Measurements from ENCODE around the gene CCDC40.
A peak's percentile ranks its signal among the peaks of the same experiment; 100 is the strongest.

The CCDC40 gene

DNA sequence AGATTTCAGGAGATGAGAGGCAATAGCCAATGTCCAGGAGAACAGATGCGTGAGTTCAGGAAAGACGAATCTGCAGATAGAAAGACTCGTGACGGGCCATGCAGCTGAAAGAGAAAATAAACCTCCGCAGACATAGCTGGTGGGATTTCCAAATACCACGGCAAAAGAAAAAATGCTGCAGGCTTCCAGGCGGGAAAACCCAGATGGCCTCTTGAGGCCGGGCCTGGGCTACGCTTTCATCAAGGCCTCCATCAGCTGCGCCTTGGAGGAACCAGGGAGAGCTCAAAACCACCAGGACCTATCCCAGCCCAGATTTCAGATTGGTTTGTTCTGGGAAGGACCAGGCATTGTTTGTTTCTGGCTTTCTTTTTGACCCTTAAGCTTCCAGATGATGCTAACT, 16.7 kb downstream of the CCDC40 start:
- DNase-seq, result no peak

- no peak for DNase-seq
Measured at GRCh38 chr17:80055597-80055996, 19.2 kb downstream of the CCDC40 start.

GRCh38 chr17:80058311-80058955, 22.0 kb downstream of the CCDC40 start:
- no peak for DNase-seq

DNA sequence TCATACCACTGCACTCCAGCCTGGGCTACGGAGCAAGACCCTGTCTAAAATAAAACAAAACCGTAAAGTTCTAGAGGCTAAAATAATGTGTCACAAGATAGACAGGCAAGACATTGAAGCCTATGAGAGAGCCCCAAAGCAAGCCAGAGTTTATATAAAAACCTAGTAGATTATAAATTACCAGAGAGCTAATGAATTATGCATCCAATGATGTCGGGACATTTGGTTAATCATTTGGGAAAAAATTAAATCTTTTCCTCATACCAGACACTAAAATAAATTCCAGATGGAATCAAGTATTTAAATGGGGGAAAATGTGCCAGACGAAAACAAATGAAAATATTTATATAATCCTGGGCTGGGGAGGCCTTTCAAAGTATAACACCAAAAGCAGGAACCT, 24.2 kb downstream of the CCDC40 start:
- DNase-seq, result no peak

- DNase-seq, result no peak
Measured at GRCh38 chr17:80061421-80061820, 25.0 kb downstream of the CCDC40 start.

GRCh38 chr17:80063830-80064585, 27.6 kb downstream of the CCDC40 start:
- peak; percentile 48 to 58 for DNase-seq

- DNase-seq, result no peak
Measured at GRCh38 chr17:80064696-80065095, 28.3 kb downstream of the CCDC40 start.

DNA sequence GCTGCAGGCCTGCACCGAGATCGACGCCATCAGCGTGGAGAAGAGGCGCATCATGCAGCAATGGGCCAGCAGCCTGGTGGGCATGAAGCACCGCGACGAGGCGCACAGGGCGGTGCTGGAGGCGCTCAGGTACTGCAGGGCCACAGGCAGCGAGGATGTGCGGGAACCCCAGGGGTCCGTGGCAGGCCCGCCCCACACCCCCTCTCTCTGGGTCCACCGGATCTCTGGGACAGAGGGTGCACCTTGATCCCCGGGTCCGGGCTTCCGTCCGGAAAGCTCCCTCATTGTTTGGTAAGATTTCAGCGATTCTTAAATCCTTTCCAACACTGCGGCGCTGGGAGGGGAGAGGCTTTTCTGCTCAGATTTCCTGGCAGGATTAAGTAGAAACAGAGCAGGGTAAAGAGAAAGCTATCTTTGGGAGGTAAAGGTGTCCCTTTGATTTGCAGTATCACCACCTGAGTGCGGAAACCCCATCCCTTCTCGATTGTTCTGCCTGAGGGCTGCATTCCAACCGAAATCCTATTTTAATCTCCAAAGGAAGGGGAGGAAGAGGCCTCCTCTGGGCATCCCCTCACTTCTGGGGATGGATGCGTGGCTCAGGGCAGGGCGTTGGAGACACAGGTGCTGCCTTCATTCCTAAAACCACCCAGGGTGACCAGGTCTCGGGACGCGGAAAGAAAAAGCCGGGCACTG, 29.2 kb downstream of the CCDC40 start:
- DNase-seq, result no peak

- no peak for DNase-seq
Measured at GRCh38 chr17:80067393-80067986, 31.0 kb downstream of the CCDC40 start.

DNA sequence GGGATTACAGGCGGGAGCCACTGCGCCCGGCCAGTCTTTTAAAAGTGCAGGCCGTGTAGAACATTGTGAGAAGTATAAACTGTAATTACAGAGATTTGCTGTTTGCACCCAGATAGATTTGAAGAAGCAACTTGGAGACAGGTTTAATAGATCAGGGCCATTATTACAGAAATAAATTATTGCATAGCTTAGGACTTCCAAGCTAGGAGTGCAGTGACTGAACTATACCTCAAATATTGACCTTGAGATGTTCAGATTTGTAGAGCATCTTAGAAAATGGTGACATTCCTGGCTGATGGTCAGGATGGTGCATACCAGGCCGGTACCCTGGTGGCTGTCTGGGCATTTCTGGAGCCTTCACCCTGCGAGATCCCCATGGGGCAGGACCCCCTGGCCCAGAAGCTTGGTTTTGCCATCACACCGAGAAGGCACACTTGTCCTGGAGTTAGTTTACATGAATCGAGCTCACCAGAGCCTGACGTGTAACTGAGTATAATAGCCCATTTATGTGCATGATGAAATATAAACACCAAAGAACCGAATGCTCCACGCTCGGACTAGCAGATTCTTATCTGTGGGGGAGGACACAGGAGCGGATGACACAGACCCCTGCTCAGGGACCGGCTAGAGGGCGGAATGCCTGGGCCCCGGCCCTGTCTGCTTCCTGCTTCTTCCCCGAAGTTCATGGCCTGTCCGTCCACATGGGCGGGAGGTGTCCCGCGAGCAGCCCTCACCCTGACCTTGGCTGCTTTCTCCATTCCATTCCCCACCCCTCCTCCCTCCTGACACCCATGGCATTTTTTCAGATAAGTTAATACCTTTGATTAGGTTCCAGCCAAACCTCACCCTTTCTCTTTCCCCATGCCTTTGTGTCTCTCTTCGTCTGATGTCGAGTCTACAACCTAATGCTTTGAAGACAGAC, 32.1 kb downstream of the CCDC40 start:
- no peak for DNase-seq

DNA sequence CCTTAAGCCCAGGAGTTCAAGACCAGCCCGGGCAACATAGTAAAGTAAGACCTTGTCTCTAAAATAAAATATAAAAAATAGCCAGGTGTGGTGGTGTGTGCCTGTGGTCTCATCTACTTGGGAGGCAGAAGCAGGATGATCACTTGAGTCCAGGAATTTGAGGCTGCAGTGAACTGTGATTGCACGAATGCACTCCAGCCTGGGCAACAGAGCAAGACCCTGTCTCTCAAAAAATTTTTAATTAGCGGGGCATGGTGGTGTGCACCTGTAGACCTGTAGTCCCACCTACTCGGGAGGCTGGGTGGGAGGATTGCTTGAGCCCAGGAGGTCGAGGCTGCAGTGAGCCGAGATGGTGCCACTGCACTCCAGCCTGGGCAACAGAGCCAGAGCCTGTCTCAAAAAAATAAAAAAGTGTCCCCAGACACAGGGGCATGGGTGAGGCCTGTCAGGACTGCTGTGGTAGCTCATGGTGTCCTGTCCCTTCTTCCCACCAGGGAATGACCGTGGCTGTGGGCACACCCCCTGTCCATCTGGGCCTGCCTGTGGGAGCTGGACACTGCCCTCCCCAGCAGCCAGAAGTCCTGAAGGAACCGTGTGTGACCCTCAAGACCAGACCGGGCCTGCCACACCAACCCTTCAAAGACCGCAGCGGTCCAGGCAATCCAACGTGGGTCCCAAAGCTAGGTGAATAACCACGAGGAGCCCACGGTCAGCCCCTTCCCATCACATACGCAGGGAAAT, 34.1 kb downstream of the CCDC40 start:
- DNase-seq, result no peak

DNA sequence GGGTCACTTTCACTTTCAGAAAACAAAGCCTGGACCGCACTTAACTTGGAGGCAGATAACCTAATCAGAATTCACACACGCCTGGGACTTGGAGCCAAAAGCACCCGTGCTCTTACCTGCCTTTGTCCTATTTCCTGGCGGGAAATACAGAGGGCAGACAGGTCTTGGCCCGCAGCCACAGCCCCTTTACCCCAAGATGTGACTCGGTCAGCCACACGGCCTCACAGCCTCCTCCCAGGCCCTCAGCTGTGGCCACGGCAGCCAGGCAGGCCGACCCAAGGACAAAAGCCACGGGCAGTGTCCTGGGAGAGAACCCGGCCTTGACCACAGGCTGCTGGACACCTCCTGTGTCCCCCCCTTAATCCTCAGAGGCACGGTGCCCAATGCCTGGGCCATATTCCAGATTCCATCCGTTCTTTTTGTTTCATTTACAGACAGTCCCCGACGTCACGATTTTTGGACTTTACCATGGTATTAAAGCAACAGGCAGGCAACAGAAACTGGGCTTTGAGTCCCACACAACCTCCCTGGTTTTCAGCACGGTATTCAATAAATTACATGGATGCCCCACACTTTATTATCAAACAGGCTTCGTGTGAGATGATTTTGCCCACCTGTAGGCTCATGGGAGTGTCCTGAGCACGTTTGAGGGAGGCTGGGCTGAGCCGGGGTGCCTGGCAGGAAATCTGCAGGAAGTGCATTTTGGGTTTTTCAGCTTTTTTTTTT, 34.8 kb downstream of the CCDC40 start:
- DNase-seq, result no peak

DNA sequence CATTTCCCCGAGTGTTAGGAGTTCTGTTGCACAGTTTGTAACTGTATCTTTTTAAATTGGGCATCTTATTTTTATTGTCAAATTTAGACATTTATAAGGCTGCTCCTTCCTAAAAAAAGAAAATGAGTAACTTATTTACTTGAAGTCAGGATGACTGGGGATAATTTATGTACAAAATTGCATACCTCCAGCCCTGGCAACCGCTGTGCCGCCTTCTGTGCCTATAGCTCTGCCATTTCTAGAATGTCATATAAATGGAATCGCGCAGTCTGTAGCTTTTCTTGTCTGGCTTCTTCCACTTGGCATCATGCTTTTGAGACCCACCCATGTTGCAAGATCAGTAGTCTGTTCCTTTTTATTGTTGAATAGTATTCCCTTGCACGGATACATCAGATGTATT, 36.0 kb downstream of the CCDC40 start:
- no peak for DNase-seq

DNA sequence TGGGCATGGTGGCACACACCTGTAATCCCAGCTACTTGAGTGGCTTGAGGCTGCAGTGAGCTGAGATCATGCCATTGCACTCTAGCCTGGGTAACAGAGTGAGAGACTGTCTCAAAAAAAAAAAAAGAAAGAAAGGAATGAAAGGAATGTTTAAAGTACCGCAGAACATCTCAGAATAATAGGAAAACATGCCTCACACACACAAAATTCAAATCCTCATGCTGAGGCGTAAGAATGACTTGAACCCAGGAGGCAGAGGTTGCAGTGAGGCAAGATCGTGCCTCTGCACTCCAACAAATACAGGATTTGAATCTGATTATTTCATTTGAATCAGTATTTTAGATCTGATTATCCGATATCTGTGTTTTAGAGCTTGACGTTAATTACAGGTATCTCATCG, 43.6 kb downstream of the CCDC40 start:
- no peak for DNase-seq

DNA sequence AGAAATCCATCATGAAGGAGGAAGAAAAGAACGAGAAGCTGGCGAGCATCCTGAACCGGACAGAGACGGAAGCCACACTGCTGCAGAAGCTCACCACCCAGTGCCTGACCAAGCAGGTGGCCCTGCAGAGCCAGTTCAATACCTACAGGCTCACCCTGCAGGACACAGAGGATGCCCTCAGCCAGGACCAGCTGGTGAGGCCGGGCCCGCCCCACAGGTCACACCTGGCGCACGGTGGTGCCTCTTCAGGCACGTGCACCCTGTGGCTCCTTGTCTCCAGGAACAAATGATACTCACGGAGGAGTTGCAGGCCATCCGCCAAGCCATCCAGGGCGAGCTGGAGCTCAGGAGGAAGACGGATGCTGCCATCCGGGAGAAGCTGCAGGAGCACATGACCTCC, 45.2 kb downstream of the CCDC40 start:
- no peak for DNase-seq

GRCh38 chr17:80082403-80083135, 46.1 kb downstream of the CCDC40 start:
- DNase-seq, result peak; percentile 59 to 84

DNA sequence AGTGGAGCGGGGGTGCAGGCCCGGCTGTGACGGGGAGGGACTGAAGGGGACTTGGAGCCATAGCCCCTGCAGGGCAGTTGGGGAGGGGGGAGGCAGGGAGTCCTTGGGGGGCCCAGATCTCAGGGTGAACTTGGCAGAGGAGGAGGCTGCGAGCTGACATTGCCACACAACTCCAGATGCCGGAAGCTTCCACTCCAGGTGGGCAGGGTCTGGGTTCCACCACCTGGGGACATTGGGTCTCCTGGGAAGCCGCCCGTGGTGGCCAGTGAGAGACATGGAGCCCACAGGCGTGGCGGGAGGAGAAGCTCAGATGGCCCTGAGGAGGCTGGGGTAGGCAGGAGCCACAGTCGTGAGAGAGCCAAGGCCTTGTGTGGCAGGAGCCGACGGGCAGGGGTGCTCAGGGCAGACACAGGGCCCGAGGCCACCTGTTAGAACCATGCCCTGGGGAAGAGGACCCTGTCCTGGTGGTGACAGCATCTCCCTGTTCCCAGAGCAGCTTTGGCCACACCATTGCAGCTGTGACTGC, 46.8 kb downstream of the CCDC40 start:
- DNase-seq, result no peak

GRCh38 chr17:80084773-80085172, 48.3 kb downstream of the CCDC40 start:
- DNase-seq, result no peak

- DNase-seq, result no peak
Measured at GRCh38 chr17:80086081-80086480, 49.6 kb downstream of the CCDC40 start.

DNA sequence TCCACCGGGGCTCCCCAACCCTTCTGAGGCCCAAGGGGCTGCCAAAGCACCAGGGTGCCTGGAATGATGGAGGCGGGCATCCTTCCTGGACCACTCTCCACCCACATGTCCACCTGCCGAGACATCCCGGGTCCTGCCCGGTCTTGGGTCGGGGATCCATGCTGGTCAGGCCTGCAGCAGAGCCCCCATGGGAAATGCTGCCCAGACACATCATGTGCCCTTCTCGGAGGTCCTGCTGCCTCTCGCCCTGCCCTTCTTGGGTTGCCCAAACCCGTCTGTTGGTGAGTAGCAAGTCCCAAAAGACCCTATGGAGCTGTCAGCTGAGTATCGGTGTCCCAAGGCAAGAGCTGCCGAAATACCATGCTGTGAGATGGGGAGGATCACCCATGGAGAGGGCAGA, 50.2 kb downstream of the CCDC40 start:
- DNase-seq, result no peak
